ENCODE data around the gene MTHFD2L. TPM values are rescaled to one million over a fixed set of nuclear protein-coding genes. Genes with fewer than 3 reads are reported as not detected.
A peak's percentile ranks its signal among the peaks of the same experiment; 100 is the strongest.

Gene MTHFD2L
- total and polyA plus RNA-seq, 2 of the 8 experiments (the other 6 are each of a cell fraction or from before 2014, with no cell fraction given), result 5.4 to 15.0 TPM

DNA sequence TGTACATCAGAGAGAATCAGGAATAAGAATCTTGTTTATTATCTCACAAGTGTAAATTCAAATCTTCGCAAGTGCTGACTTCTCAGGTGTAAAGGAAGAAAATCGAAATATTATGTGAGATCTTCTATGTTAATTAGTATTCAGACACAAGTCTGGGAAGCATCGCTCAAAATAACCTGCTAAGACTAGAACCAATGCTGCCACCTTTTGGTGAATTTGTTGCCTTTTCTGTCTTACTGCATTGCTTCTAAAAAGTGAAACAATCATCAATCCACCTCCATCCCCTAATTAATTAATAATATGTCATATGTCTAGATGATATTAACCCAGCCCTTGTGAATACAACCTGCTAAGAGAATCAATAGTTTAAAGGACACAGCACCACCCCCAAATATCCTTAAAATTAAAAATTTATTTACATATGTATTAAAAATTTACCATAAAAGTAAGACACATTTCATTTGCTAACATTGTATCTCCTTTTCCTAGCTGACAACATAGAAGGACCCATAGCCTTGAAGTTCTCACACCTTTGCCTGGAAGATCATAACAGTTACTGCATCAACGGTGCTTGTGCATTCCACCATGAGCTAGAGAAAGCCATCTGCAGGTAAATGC, 153.9 kb downstream of the MTHFD2L start:
- WGBS, 2 experiments (ENCODE audit: extremely low coverage in 1 of 2, insufficient coverage in 1 of 2, insufficient read length in 1 of 2, insufficient replicate concordance in 2 of 2, low coverage in 1 of 2, low lambda C conversion rate in 2 of 2, missing lambda C conversion rate in 1 of 2), result 40% methylated on average over 4 of the region's 4 CpGs; no CpG with 5 or more reads in 1 of the 2 experiments
- Histone ChIP-seq H3K27ac (ENCODE audit: low read depth, low read length) (no peak overlapping the region), H2BK120ac (replicated peaks; ENCODE audit: low read depth, low read length) (no peak overlapping the region), H4K20me1 (replicated peaks in 1 of 2; ENCODE audit: control insufficient read depth in 1 of 2, insufficient read depth in 2 of 2, low read length in 2 of 2) (no peaks in the 10 kb centered on the region), H4K8ac (ENCODE audit: extremely low read depth, insufficient read depth, low read length) (no peak overlapping the region), H3K36me3 (ENCODE audit: control insufficient read depth in 2 of 4, insufficient read depth in 4 of 4, low read length in 3 of 4) (no peaks in the 10 kb centered on the region), H3K79me1 (ENCODE audit: low read depth, low read length) (no peaks in the 10 kb centered on the region), H2BK15ac (ENCODE audit: low read length) (no peak overlapping the region), H3K4ac (replicated peaks; ENCODE audit: insufficient read length, low read depth, low read length) (no peak overlapping the region), H2AFZ (ENCODE audit: low read length) (no peak overlapping the region), H4K5ac (ENCODE audit: insufficient read length, low read depth, low read length) (no peak overlapping the region), H3K9me3 (ENCODE audit: insufficient read depth in 2 of 2, low read depth in 1 of 2, low read length in 1 of 2) (no peaks in the 10 kb centered on the region), H3K79me2 (ENCODE audit: control insufficient read depth in 1 of 2, insufficient read depth in 2 of 2, low read length in 2 of 2) (no peaks in the 10 kb centered on the region), H3K27me3 (replicated peaks in 1 of 4; ENCODE audit: control insufficient read depth in 3 of 4, extremely low read depth in 1 of 4, insufficient read depth in 3 of 4, low read length in 3 of 4) (no peaks in the 10 kb centered on the region), H2BK5ac (ENCODE audit: low read depth, low read length) (no peak overlapping the region), H2BK20ac (ENCODE audit: low read length) (no peak overlapping the region), H3K23ac (ENCODE audit: insufficient read length) (no peak overlapping the region), H3K56ac (replicated peaks; ENCODE audit: insufficient read length, low read depth, low read length) (no peak overlapping the region), H4K91ac (replicated peaks; ENCODE audit: insufficient read length, low read length) (no peak overlapping the region), H3K9ac (replicated peaks in 1 of 4; ENCODE audit: extremely low read depth in 1 of 4, low read depth in 3 of 4, low read length in 3 of 4) (no peak overlapping the region), H3K4me2 (ENCODE audit: insufficient read depth in 1 of 2, low read depth in 2 of 2, low read length in 2 of 2) (no peak overlapping the region), H2AK5ac (ENCODE audit: low read depth, low read length) (no peak overlapping the region), H3K18ac (ENCODE audit: extremely low read depth, low read length) (no peak overlapping the region), H3K14ac (ENCODE audit: insufficient read length) (no peak overlapping the region), H3K4me3 (ENCODE audit: extremely low read depth in 1 of 4, insufficient read depth in 2 of 4, low read depth in 3 of 4, low read length in 4 of 4) (no peak overlapping the region), H2BK12ac (ENCODE audit: low read depth, low read length) (no peak overlapping the region), H3K4me1 (replicated peaks in 1 of 4; ENCODE audit: control insufficient read depth in 3 of 4, insufficient read depth in 4 of 4, low read length in 3 of 4) (no peaks in the 10 kb centered on the region), H3K23me2 (ENCODE audit: low read depth, low read length) (no peaks in the 10 kb centered on the region)
- no peak for TF ChIP-seq JUN (IDR thresholded peaks at IDR 0.05; ENCODE audit: low read depth, low read length)
- peak; percentile 78 for TF ChIP-seq RAD21 (IDR thresholded peaks at IDR 0.05 in 1 of 2, conservative IDR thresholded peaks at IDR 0.05 in 1 of 2; ENCODE audit: low read depth in 2 of 2, low read length in 2 of 2)
- TF ChIP-seq, protein P1, sequence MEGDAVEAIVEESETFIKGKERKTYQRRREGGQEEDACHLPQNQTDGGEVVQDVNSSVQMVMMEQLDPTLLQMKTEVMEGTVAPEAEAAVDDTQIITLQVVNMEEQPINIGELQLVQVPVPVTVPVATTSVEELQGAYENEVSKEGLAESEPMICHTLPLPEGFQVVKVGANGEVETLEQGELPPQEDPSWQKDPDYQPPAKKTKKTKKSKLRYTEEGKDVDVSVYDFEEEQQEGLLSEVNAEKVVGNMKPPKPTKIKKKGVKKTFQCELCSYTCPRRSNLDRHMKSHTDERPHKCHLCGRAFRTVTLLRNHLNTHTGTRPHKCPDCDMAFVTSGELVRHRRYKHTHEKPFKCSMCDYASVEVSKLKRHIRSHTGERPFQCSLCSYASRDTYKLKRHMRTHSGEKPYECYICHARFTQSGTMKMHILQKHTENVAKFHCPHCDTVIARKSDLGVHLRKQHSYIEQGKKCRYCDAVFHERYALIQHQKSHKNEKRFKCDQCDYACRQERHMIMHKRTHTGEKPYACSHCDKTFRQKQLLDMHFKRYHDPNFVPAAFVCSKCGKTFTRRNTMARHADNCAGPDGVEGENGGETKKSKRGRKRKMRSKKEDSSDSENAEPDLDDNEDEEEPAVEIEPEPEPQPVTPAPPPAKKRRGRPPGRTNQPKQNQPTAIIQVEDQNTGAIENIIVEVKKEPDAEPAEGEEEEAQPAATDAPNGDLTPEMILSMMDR (IDR thresholded peaks at IDR 0.05; ENCODE audit: control extremely low read depth in 1 of 3, insufficient read depth in 1 of 3, low read depth in 1 of 3, low read length in 3 of 3), result peak in 2 of 3 experiments; percentile 56 to 61; a peak in 2 of 4 replicates
- DNase-seq (ENCODE audit: low read depth in 1 of 2, low spot score in 2 of 2) (no peak), FAIRE-seq (peak; percentile 52)
- ChIA-PET POLR2A (ENCODE audit: partially characterized antibody) (no interaction called here), CTCF (ENCODE audit: partially characterized antibody) (interaction anchor here (0.6 to 2.0 kb wide), 12 partner anchors 8 to 238 kb away, joined by 3 to 16 read pairs (median 4); no protein-coding TSS in a partner anchor)

Data from H1 (cell line).